HG02571 (cell line): Measurements from ENCODE around the gene TMSB15C.
"Not testable (repeated sequence)": the region's sequence is repeated elsewhere in the genome, so short reads cannot be mapped to it uniquely, and the experiment has no call there.

ENCODE experiments used
- ATAC-seq: cut with Tn5 transposase; IDR thresholded peaks from one replicate; pipeline ENCODE4 v1.9.1; 2021; ENCODE audit warnings: mild to moderate bottlenecking, moderate library complexity; ENCODE audit not compliant: unreplicated experiment

Gene TMSB15C

GRCh38 chrX:104075778-104076445 lies at the start of gene TMSB15C:
TSS of gene TMSB15C (minus strand) at chrX:104076236.
- peak; percentile 98 for ATAC-seq

- ATAC-seq, result no peak
Measured at GRCh38 chrX:104122829-104123228, 46.8 kb upstream of the TMSB15C start.

- no peak for ATAC-seq
Measured at GRCh38 chrX:104118765-104119164, 42.7 kb upstream of the TMSB15C start.

GRCh38 chrX:104117759-104118158 lies 41.7 kb upstream of the TMSB15C start:
- ATAC-seq, result no peak

- no peak for ATAC-seq
Measured at GRCh38 chrX:104113222-104113965, 37.4 kb upstream of the TMSB15C start.

GRCh38 chrX:104112326-104112951 lies 36.4 kb upstream of the TMSB15C start, which contains the start of gene ZCCHC18:
TSS of gene ZCCHC18 (plus strand) at chrX:104112523. CDS start at chrX:104114112, 1,589 bp downstream.
- peak; percentile 73 for ATAC-seq

- not testable (repeated sequence) for ATAC-seq
Measured at GRCh38 chrX:104110491-104111240, 34.6 kb upstream of the TMSB15C start.

GRCh38 chrX:104108955-104109354 lies 32.9 kb upstream of the TMSB15C start:
- no peak for ATAC-seq

GRCh38 chrX:104105330-104106262 lies 29.6 kb upstream of the TMSB15C start:
- no peak for ATAC-seq

GRCh38 chrX:104104676-104105075 lies 28.6 kb upstream of the TMSB15C start:
- ATAC-seq, result no peak

- ATAC-seq, result no peak
Measured at GRCh38 chrX:104098919-104099318, 22.9 kb upstream of the TMSB15C start.

GRCh38 chrX:104098151-104098808 lies 22.2 kb upstream of the TMSB15C start:
- peak; percentile 74 for ATAC-seq

GRCh38 chrX:104085919-104086318 lies 9.9 kb upstream of the TMSB15C start:
- no peak for ATAC-seq

GRCh38 chrX:104085477-104085876 lies 9.4 kb upstream of the TMSB15C start:
- no peak for ATAC-seq

- no peak for ATAC-seq
Measured at GRCh38 chrX:104084534-104085277, 8.7 kb upstream of the TMSB15C start.

- ATAC-seq, result no peak
Measured at GRCh38 chrX:104084063-104084462, 8.0 kb upstream of the TMSB15C start.

GRCh38 chrX:104077854-104078253 lies 1.8 kb upstream of the TMSB15C start:
- not testable (repeated sequence) for ATAC-seq

- ATAC-seq, result not testable (repeated sequence)
Measured at GRCh38 chrX:104062636-104063035, 13.4 kb downstream of the TMSB15C start.

GRCh38 chrX:104054956-104055355 lies 21.1 kb downstream of the TMSB15C start:
- not testable (repeated sequence) for ATAC-seq
